GM23338 (cell line): Measurements from ENCODE around the gene SHB. TPM values are rescaled to one million over a fixed set of nuclear protein-coding genes. Genes with fewer than 3 reads are reported as not detected.

Experiments used
- ATAC-seq: fragments of 200-7000 bp; cut with Tn5 transposase; 3 replicates; pipeline ENCODE4 v1.9.1; 2020
- DNase-seq: peaks from one replicate; pipeline ENCODE4 v3.0.0-alpha.2; 2015; ENCODE audit warnings: low spot score
- H2AFZ ChIP-seq: fragments of 200-600 bp; sonication (generic); 2 replicates; pipeline ENCODE4 v1.8.0; 2016; ENCODE audit warnings: antibody characterized with exemption, mild to moderate bottlenecking, moderate library complexity
- H3F3A ChIP-seq: fragments of 200-600 bp; sonication (generic); replicated peaks from 2 replicates; pipeline ENCODE4 v1.8.0; 2017; ENCODE audit warnings: antibody characterized with exemption, mixed run types, low read depth
- H3K27ac ChIP-seq: fragments of 200-600 bp; sonication (generic); 2 replicates; pipeline ENCODE4 v1.6.1; 2016; ENCODE audit warnings: low read depth
- H3K27me3 ChIP-seq: fragments of 200-600 bp; sonication (generic); 2 replicates; pipeline ENCODE4 v1.8.0; 2016; ENCODE audit warnings: mild to moderate bottlenecking, mixed run types, moderate library complexity; ENCODE audit not compliant: insufficient read depth
- H3K36me3 ChIP-seq: fragments of 200-600 bp; sonication (generic); 2 replicates; pipeline ENCODE4 v1.8.0; 2016; ENCODE audit warnings: mild to moderate bottlenecking; ENCODE audit not compliant: insufficient read depth
- H3K4me1 ChIP-seq: fragments of 200-600 bp; sonication (generic); 2 replicates; pipeline ENCODE4 v1.8.0; 2016; ENCODE audit warnings: mild to moderate bottlenecking, moderate library complexity; ENCODE audit not compliant: insufficient read depth
- H3K4me2 ChIP-seq: fragments of 200-600 bp; sonication (generic); 2 replicates; pipeline ENCODE4 v1.7.1; 2017; ENCODE audit warnings: mixed run types
- H3K4me3 ChIP-seq: fragments of 200-600 bp; sonication (generic); 2 replicates; pipeline ENCODE4 v1.6.1; 2016; ENCODE audit warnings: mixed run types
- H3K79me2 ChIP-seq: fragments of 200-600 bp; sonication (generic); replicated peaks from 2 replicates; pipeline ENCODE4 v1.8.0; 2017; ENCODE audit warnings: mild to moderate bottlenecking; ENCODE audit not compliant: insufficient read depth
- H3K9me2 ChIP-seq: fragments of 200-600 bp; sonication (generic); 2 replicates; pipeline ENCODE4 v1.8.0; 2017; ENCODE audit not compliant: insufficient read depth
- H4K20me1 ChIP-seq: fragments of 200-600 bp; sonication (generic); replicated peaks from 2 replicates; pipeline ENCODE4 v1.8.0; 2017; ENCODE audit warnings: mild to moderate bottlenecking; ENCODE audit not compliant: insufficient read depth
- H3K27ac Mint-ChIP-seq: 2 replicates; pipeline ENCODE4 v1.8.0; 2020; ENCODE audit warnings: inconsistent platforms, mild to moderate bottlenecking, moderate library complexity, mixed read lengths
- H3K27me3 Mint-ChIP-seq: 3 replicates; pipeline ENCODE4 v1.8.0; 2022; ENCODE audit warnings: low read depth, mild to moderate bottlenecking, moderate library complexity, mixed read lengths, inconsistent platforms; ENCODE audit not compliant: insufficient read depth, poor library complexity
- H3K36me3 Mint-ChIP-seq: 3 replicates; pipeline ENCODE4 v1.8.0; 2021; ENCODE audit warnings: low read depth, mild to moderate bottlenecking, inconsistent platforms, moderate library complexity, mixed read lengths
- H3K4me1 Mint-ChIP-seq: 3 replicates; pipeline ENCODE4 v1.8.0; 2020; ENCODE audit warnings: mild to moderate bottlenecking, inconsistent platforms, mixed read lengths
- H3K4me3 Mint-ChIP-seq: 3 replicates; pipeline ENCODE4 v1.8.0; 2021; ENCODE audit warnings: moderate library complexity, mild to moderate bottlenecking, inconsistent platforms, mixed read lengths
- H3K9me3 Mint-ChIP-seq: 3 replicates; pipeline ENCODE4 v1.8.0; 2020; ENCODE audit warnings: moderate library complexity, mild to moderate bottlenecking, inconsistent platforms, mixed read lengths
- CREB1 ChIP-seq: fragments of 250-450 bp; sonication (Bioruptor Pico); IDR thresholded peaks from 2 replicates; pipeline ENCODE4 v1.5.0; 2020; ENCODE audit warnings: low read depth, mild to moderate bottlenecking, moderate library complexity
- EZH2 ChIP-seq: fragments of 200-600 bp; sonication (generic); IDR thresholded peaks from one replicate; pipeline ENCODE4 v1.8.0; 2017; ENCODE audit warnings: antibody characterized with exemption, mild to moderate bottlenecking, low read depth; ENCODE audit not compliant: unreplicated experiment
- EZH2phosphoT487 ChIP-seq: fragments of 200-600 bp; sonication (generic); IDR thresholded peaks from one replicate; pipeline ENCODE4 v1.8.1; 2018; ENCODE audit warnings: antibody characterized with exemption; ENCODE audit not compliant: unreplicated experiment
- JUNB ChIP-seq: IDR thresholded peaks from one replicate; pipeline ENCODE4 v1.6.1; 2016; ENCODE audit warnings: antibody characterized with exemption; ENCODE audit not compliant: unreplicated experiment
- NANOG ChIP-seq: IDR thresholded peaks from 2 replicates; pipeline ENCODE4 v1.6.1; 2016; ENCODE audit warnings: antibody characterized with exemption, borderline replicate concordance
- POLR2AphosphoS5 ChIP-seq: IDR thresholded peaks from 2 replicates; pipeline ENCODE4 v1.6.1; 2016; ENCODE audit warnings: antibody characterized with exemption, low read depth
- STAT1 ChIP-seq: IDR thresholded peaks from one replicate; pipeline ENCODE4 v1.6.1; 2016; ENCODE audit warnings: antibody characterized with exemption; ENCODE audit not compliant: unreplicated experiment
- polyA plus RNA-seq: library from polyadenylated mRNA; unstranded; fragments of >200 nt; fragmentation: Nextera tagmentation; extraction: Ambion mirVana; gene quantifications from 2 replicates; pipeline ENCODE4 v1.2.1, GENCODE V29; 2016
- total RNA-seq: library from RNA; depleted of rRNA; stranded (reverse); fragments of >200 nt; shearing (Covaris generic); gene quantifications from 2 replicates; pipeline ENCODE4 v1.2.3, GENCODE V29; 2014
- TF ChIP-seq, protein P1 (sequence below): IDR thresholded peaks from 2 replicates; pipeline ENCODE4 v1.6.1; 2016; ENCODE audit warnings: antibody characterized with exemption
- TF ChIP-seq, protein P2 (sequence below): IDR thresholded peaks from one replicate; pipeline ENCODE4 v1.6.1; 2018; ENCODE audit warnings: antibody characterized with exemption; ENCODE audit not compliant: unreplicated experiment

SHB gene
- total and polyA plus RNA-seq, 2 experiments from 2014 or later = 1.5 to 14.0 TPM

DNA sequence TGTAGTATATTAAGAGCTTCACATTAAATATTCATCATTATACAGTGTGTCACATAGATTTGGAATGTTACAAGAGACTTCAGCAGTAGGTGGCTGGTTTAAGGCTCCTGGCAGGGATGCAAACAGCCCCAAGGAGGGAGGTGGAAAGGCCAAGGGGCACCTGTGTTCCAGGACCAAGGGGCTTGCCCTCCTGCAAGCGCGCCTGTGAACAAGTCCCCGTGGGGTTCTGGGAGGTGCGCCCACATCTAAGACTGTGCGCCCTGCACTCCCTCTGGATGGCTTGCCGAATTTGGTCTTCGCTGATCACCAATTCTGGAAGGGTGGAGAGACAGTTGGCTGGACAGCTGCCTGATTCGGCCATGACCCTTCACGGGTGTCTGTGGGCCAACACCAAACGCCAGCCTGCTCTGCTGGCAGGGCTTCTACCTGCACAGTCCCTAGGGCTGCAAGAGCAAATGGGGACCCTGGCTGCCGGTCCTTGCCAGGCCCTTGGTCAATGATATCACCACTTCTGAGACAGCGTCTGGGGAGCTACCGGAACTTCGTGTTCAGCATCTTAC is 153.0 kb downstream of the SHB start (continued):
- TF ChIP-seq EZH2 = no peak
- no peak for TF ChIP-seq NANOG
- TF ChIP-seq, protein P1, sequence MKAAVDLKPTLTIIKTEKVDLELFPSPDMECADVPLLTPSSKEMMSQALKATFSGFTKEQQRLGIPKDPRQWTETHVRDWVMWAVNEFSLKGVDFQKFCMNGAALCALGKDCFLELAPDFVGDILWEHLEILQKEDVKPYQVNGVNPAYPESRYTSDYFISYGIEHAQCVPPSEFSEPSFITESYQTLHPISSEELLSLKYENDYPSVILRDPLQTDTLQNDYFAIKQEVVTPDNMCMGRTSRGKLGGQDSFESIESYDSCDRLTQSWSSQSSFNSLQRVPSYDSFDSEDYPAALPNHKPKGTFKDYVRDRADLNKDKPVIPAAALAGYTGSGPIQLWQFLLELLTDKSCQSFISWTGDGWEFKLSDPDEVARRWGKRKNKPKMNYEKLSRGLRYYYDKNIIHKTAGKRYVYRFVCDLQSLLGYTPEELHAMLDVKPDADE = no peak
- TF ChIP-seq STAT1 = no peak

DNA sequence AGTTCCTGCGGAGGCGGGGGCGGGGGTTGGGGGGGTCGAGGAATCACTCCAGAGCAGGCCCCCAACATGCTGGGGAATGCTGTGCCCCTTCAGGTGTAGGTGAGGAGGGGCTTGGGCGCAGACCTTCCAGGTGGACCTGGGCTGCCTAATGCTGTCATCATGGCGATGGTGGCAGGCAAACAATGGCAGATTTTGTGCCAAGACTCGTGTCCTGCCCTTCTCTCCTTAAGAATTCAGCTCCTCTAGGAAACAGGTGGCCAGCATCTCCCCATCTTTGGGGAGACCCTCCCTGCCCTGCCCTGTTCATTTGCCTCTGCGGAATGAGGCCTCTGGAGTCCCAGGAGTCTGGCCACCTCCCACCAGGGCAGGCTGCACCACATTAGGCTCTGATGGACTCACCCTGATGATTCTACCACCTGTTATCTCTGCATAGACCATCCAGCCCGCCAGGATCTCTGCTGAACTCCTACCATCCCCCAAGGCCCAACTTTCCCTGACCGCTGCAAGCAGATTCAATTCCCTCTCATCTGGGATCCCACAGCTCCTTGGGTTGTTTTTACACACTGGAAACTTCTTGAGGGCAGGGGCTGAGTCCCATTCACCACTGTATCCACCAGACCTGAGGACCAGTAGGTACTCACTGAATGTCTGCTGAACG is 154.2 kb downstream of the SHB start:
- H3K36me3 ChIP-seq = no peaks in the 10 kb centered on the region
- H3K4me3 ChIP-seq = no peak overlapping the region
- H2AFZ ChIP-seq = no peak overlapping the region
- DNase-seq (no peak), ATAC-seq (no peak)
- Mint-ChIP-seq H3K27me3 (peaks cover 12% of the 10 kb centered on the region), H3K4me1 (peaks cover 10% of the 10 kb centered on the region), H3K36me3 (no peaks in the 10 kb centered on the region; the same call in 2 of the 3 replicates), H3K9me3 (no peaks in the 10 kb centered on the region), H3K27ac (no peak overlapping the region), H3K4me3 (no peak overlapping the region)
- peaks cover 3% of the 10 kb centered on the region; the same call in 1 of the 2 replicates for H3K4me1 ChIP-seq
- H3K27ac ChIP-seq = no peak overlapping the region
- H3K9me2 ChIP-seq = no peaks in the 10 kb centered on the region
- H3K4me2 ChIP-seq = no peak overlapping the region
- H3K79me2 ChIP-seq = no peaks in the 10 kb centered on the region
- no peaks in the 10 kb centered on the region for H3K27me3 ChIP-seq
- H4K20me1 ChIP-seq = no peaks in the 10 kb centered on the region
- TF ChIP-seq EZH2 = no peak
- TF ChIP-seq, protein P2, sequence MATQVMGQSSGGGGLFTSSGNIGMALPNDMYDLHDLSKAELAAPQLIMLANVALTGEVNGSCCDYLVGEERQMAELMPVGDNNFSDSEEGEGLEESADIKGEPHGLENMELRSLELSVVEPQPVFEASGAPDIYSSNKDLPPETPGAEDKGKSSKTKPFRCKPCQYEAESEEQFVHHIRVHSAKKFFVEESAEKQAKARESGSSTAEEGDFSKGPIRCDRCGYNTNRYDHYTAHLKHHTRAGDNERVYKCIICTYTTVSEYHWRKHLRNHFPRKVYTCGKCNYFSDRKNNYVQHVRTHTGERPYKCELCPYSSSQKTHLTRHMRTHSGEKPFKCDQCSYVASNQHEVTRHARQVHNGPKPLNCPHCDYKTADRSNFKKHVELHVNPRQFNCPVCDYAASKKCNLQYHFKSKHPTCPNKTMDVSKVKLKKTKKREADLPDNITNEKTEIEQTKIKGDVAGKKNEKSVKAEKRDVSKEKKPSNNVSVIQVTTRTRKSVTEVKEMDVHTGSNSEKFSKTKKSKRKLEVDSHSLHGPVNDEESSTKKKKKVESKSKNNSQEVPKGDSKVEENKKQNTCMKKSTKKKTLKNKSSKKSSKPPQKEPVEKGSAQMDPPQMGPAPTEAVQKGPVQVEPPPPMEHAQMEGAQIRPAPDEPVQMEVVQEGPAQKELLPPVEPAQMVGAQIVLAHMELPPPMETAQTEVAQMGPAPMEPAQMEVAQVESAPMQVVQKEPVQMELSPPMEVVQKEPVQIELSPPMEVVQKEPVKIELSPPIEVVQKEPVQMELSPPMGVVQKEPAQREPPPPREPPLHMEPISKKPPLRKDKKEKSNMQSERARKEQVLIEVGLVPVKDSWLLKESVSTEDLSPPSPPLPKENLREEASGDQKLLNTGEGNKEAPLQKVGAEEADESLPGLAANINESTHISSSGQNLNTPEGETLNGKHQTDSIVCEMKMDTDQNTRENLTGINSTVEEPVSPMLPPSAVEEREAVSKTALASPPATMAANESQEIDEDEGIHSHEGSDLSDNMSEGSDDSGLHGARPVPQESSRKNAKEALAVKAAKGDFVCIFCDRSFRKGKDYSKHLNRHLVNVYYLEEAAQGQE = no peak
- H3F3A ChIP-seq = no peaks in the 10 kb centered on the region

DNA sequence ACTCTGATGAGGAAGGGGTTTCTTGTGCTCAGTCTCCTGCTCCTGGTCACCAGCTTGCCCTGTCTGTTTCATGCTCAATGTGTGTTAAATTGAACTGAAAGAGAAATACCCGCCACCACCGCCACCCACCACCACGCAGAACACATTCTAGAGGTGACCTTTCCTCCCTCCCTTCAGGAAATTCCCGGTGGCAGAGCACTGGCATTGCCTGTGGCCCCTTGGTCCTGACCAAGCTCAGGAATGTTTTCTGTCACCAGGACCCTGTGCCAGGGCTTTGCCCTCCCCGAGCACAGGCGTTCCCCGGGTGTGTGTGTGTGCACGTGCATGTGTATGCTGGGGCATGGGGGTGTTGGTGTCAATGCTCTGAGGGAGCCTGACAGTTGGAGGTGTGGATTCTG is 154.9 kb downstream of the SHB start:
- Histone ChIP-seq H3K9me2 (no peaks in the 10 kb centered on the region), H3F3A (no peaks in the 10 kb centered on the region), H2AFZ (no peak overlapping the region), H3K27me3 (no peaks in the 10 kb centered on the region), H3K36me3 (no peaks in the 10 kb centered on the region), H3K4me1 (peaks cover 3% of the 10 kb centered on the region; the same call in 1 of the 2 replicates), H4K20me1 (no peaks in the 10 kb centered on the region), H3K4me2 (no peak overlapping the region), H3K4me3 (no peak overlapping the region), H3K79me2 (no peaks in the 10 kb centered on the region), H3K27ac (no peak overlapping the region)
- ATAC-seq (no peak), DNase-seq (no peak)
- Mint-ChIP-seq H3K27me3 (peaks cover 12% of the 10 kb centered on the region), H3K27ac (no peak overlapping the region), H3K36me3 (no peaks in the 10 kb centered on the region; the same call in 2 of the 3 replicates), H3K4me1 (peaks cover 6% of the 10 kb centered on the region), H3K4me3 (no peak overlapping the region), H3K9me3 (no peaks in the 10 kb centered on the region)
- TF ChIP-seq POLR2AphosphoS5 (no peak), STAT1 (no peak), JUNB (no peak), EZH2phosphoT487 (no peak), CREB1 (CRISPR knock-in tag) (no peak)
- TF ChIP-seq, protein P1 = no peak
- TF ChIP-seq, protein P2 = no peak
